T-cell (primary cell): Measurements from ENCODE around the gene SMARCC1. TPM values are rescaled to one million over a fixed set of nuclear protein-coding genes. Genes with fewer than 3 reads are reported as not detected.
"Not testable (repeated sequence)": the region's sequence is repeated elsewhere in the genome, so short reads cannot be mapped to it uniquely, and the experiment has no call there.

Experiments
- ATAC-seq, 4 experiments: fragments of 200-7000 bp in 3 of 4; fragments of 150-1000 bp in 1 of 4; cut with Tn5 transposase; replicated peaks in 1 of 4; 1 replicate in 3 of 4; 2 replicates in 1 of 4; pipeline ENCODE4 v1.10.0; 2021; ENCODE audit warnings: moderate library complexity in 3 of 4, mild to moderate bottlenecking in 2 of 4, moderate number of reproducible peaks in 1 of 4
- CTCF ChIA-PET, 2 donors: fragments of 300-600 bp; sonication (Branson Sonifier 250); formaldehyde crosslinking; loops; one replicate each; lab custom pipeline; 2022; ENCODE audit warnings: antibody characterized with exemption in 2 of 2; lab: Charles Lee
- POLR2A ChIA-PET, 2 donors: fragments of 300-600 bp; sonication (Branson Sonifier 250); formaldehyde crosslinking; loops; one replicate each; lab custom pipeline; 2022; ENCODE audit warnings: antibody characterized with exemption in 2 of 2; lab: Charles Lee
- DNase-seq, 35 experiments: peaks; one replicate each; pipeline versions ENCODE4 v3.0.0 to v3.0.0-alpha.2; 2013 to 2023
- H3K27ac ChIP-seq: one replicate; pipeline ENCODE4 v1.5.1; 2013; ENCODE audit warnings: low read length
- H3K27me3 ChIP-seq, 2 experiments: replicated peaks in 1 of 2; 1 replicate in 1 of 2; 2 replicates in 1 of 2; pipeline versions ENCODE4 v1.6.1 to v1.7.0; 2013; ENCODE audit warnings: low read length in 1 of 2, mixed read lengths in 1 of 2; ENCODE audit not compliant: control insufficient read depth in 2 of 2, insufficient read depth in 2 of 2; ENCODE audit errors: extremely low read depth in 1 of 2
- H3K36me3 ChIP-seq, 2 donors: 1 replicate in 1 of 2; 2 replicates in 1 of 2; pipeline versions ENCODE4 v1.6.1 to v1.7.0; 2013; ENCODE audit warnings: low read length in 1 of 2; ENCODE audit not compliant: control insufficient read depth in 2 of 2, insufficient read depth in 1 of 2; ENCODE audit errors: extremely low read depth in 1 of 2
- H3K4me1 ChIP-seq, 2 experiments: 1 replicate in 1 of 2; 2 replicates in 1 of 2; pipeline versions ENCODE4 v1.6.1 to v1.7.0; 2013; ENCODE audit warnings: low read length in 2 of 2, mixed read lengths in 1 of 2; ENCODE audit not compliant: insufficient read depth in 2 of 2, control insufficient read depth in 1 of 2; ENCODE audit errors: extremely low read depth in 1 of 2
- H3K4me3 ChIP-seq, 2 donors: 1 replicate in 1 of 2; 2 replicates in 1 of 2; pipeline versions ENCODE4 v1.5.1 to v1.7.0; 2013; ENCODE audit warnings: mild to moderate bottlenecking in 2 of 2, low read length in 1 of 2, moderate library complexity in 1 of 2; ENCODE audit not compliant: control insufficient read depth in 1 of 2; ENCODE audit errors: extremely low read depth in 1 of 2
- H3K9me3 ChIP-seq: 2 replicates; pipeline ENCODE4 v1.7.0; 2013
- H3K27ac Mint-ChIP-seq, 2 donors: one replicate each; pipeline ENCODE4 v1.8.0; 2020 to 2021; ENCODE audit warnings: mild to moderate bottlenecking in 2 of 2, mixed read lengths in 2 of 2
- H3K27me3 Mint-ChIP-seq, 2 donors: one replicate each; pipeline ENCODE4 v1.8.0; 2021 to 2022; ENCODE audit warnings: mixed read lengths in 2 of 2
- H3K36me3 Mint-ChIP-seq: one replicate; pipeline ENCODE4 v1.8.0; 2021; ENCODE audit warnings: mixed read lengths
- H3K4me1 Mint-ChIP-seq, 3 donors: one replicate each; pipeline ENCODE4 v1.8.0; 2020 to 2022; ENCODE audit warnings: mixed read lengths in 3 of 3, mild to moderate bottlenecking in 1 of 3
- H3K4me3 Mint-ChIP-seq, 3 donors: one replicate each; pipeline ENCODE4 v1.8.0; 2020 to 2022; ENCODE audit warnings: mild to moderate bottlenecking in 3 of 3, mixed read lengths in 3 of 3, moderate library complexity in 3 of 3
- H3K9me3 Mint-ChIP-seq, 3 donors: one replicate each; pipeline ENCODE4 v1.8.0; 2020 to 2022; ENCODE audit warnings: mixed read lengths in 3 of 3
- WGBS: methylation state at CpG from one replicate; pipeline ENCODE4 v1.1.5; 2013; ENCODE audit warnings: missing lambda C conversion rate; ENCODE audit not compliant: insufficient coverage; 5-methylcytosine and 5-hydroxymethylcytosine counted together
- total RNA-seq, 35 experiments: library from RNA in 6 of 35; stranded (reverse) in 6 of 35; fragments of 120-200 nt in 1 of 35; gene quantifications; one replicate each; pipeline versions ENCODE4 v1.2.1 to v1.2.4 and lab custom pipeline; 2013 to 2026

The SMARCC1 gene
- total RNA-seq, 5 donors from 2014 or later (not counting 1 experiment from before 2014, with no cell fraction given): 88.9 to 99.3 (median 92.4) TPM

- H3K4me1 Mint-ChIP-seq, ATAC-seq, H3K27ac ChIP-seq, H3K4me3 Mint-ChIP-seq, DNase-seq, H3K4me1 ChIP-seq, H3K9me3 ChIP-seq, H3K4me3 ChIP-seq, H3K9me3 Mint-ChIP-seq, CTCF ChIA-PET, POLR2A ChIA-PET, H3K27me3 ChIP-seq, H3K27me3 Mint-ChIP-seq, H3K27ac Mint-ChIP-seq: not testable (repeated sequence)
- peaks cover 36% of the 10 kb centered on the region for H3K36me3 Mint-ChIP-seq
- 100% methylated on average over 2 of the region's 4 CpGs for WGBS
- H3K36me3 ChIP-seq: peaks cover 0 to 35% of the 10 kb centered on the region in 2 donors
Observed at GRCh38 chr3:47717448-47717847, 64.2 kb downstream of the SMARCC1 start.

- Histone ChIP-seq H3K27ac (no peak overlapping the region), H3K4me3 (no peak overlapping the region), H3K4me1 (no peaks in the 10 kb centered on the region), H3K27me3 (no peaks in the 10 kb centered on the region), H3K9me3 (no peaks in the 10 kb centered on the region), H3K36me3 (peaks cover 0 to 37% of the 10 kb centered on the region in 2 donors)
- DNase-seq (no peak), ATAC-seq (no peak)
- Mint-ChIP-seq H3K27me3 (no peaks in the 10 kb centered on the region), H3K36me3 (peaks cover 38% of the 10 kb centered on the region), H3K4me3 (no peak overlapping the region), H3K4me1 (peaks cover 3 to 9% (median 5%) of the 10 kb centered on the region in 3 donors), H3K27ac (peak overlapping the region in 1 of 2 donors; percentile 5), H3K9me3 (no peaks in the 10 kb centered on the region)
- ChIA-PET CTCF (interaction anchor here in 1 of 2 donors (0.7 kb wide), 1 partner anchor 584 kb away, joined by 3 read pairs; no protein-coding TSS in a partner anchor), POLR2A (no interaction called here)
- no CpG with 5 or more reads among the region's 1 CpG for WGBS
Observed at GRCh38 chr3:47716656-47717055, 65.0 kb downstream of the SMARCC1 start.

- Histone ChIP-seq H3K27me3 (no peaks in the 10 kb centered on the region), H3K4me1 (no peaks in the 10 kb centered on the region), H3K9me3 (no peaks in the 10 kb centered on the region), H3K27ac (no peak overlapping the region), H3K4me3 (no peak overlapping the region), H3K36me3 (peaks cover 0 to 45% of the 10 kb centered on the region in 2 donors)
- H3K4me3 Mint-ChIP-seq: no peak overlapping the region
- peak overlapping the region; percentile 3 to 25 for H3K27ac Mint-ChIP-seq
- ChIA-PET POLR2A (interaction anchor here (0.5 kb wide), 2 partner anchors 12 to 582 kb away, joined by 3 to 8 read pairs; no protein-coding TSS in a partner anchor), CTCF (no interaction called here)
- DNase-seq: no peak
- peaks cover 35% of the 10 kb centered on the region for H3K36me3 Mint-ChIP-seq
- peaks cover 3 to 6% (median 5%) of the 10 kb centered on the region in 3 donors for H3K4me1 Mint-ChIP-seq
- no peaks in the 10 kb centered on the region for H3K9me3 Mint-ChIP-seq
- no peak for ATAC-seq
- no peaks in the 10 kb centered on the region for H3K27me3 Mint-ChIP-seq
- WGBS: 75% methylated on average over 1 of the region's 4 CpGs
Observed at GRCh38 chr3:47715928-47716327, 65.8 kb downstream of the SMARCC1 start.

- no peaks in the 10 kb centered on the region for H3K4me1 ChIP-seq
- no peaks in the 10 kb centered on the region for H3K9me3 Mint-ChIP-seq
- no peak for DNase-seq
Observed at GRCh38 chr3:47714606-47715005, 67.1 kb downstream of the SMARCC1 start.

GRCh38 chr3:47713655-47714054 lies 68.0 kb downstream of the SMARCC1 start:
- Histone ChIP-seq H3K27me3 (no peaks in the 10 kb centered on the region), H3K36me3 (peaks cover 0 to 54% of the 10 kb centered on the region in 2 donors), H3K4me1 (no peaks in the 10 kb centered on the region), H3K4me3 (no peak overlapping the region), H3K27ac (no peak overlapping the region), H3K9me3 (no peaks in the 10 kb centered on the region)
- Mint-ChIP-seq H3K4me1 (peaks cover 3 to 6% (median 5%) of the 10 kb centered on the region in 3 donors), H3K27me3 (no peaks in the 10 kb centered on the region), H3K36me3 (peaks cover 47% of the 10 kb centered on the region), H3K9me3 (no peaks in the 10 kb centered on the region), H3K4me3 (no peak overlapping the region), H3K27ac (no peak overlapping the region)
- ChIA-PET POLR2A (no interaction called here), CTCF (interaction anchor here in 1 of 2 donors (0.6 kb wide), 1 partner anchor 15 kb away, joined by 3 read pairs; no protein-coding TSS in a partner anchor)
- ATAC-seq: no peak
- DNase-seq: no peak
- no CpG with 5 or more reads among the region's 2 CpGs for WGBS

More at GRCh38 chr3:47714606-47715005, 67.1 kb downstream of the SMARCC1 start:
- Histone ChIP-seq H3K27ac (no peak overlapping the region), H3K4me3 (no peak overlapping the region), H3K27me3 (no peaks in the 10 kb centered on the region), H3K9me3 (no peaks in the 10 kb centered on the region), H3K36me3 (peaks cover 0 to 50% of the 10 kb centered on the region in 2 donors)
- H3K36me3 Mint-ChIP-seq: peaks cover 41% of the 10 kb centered on the region
- CTCF ChIA-PET: interaction anchor here in 1 of 2 donors (0.7 kb wide), 1 partner anchor 280 kb away, joined by 4 read pairs; no protein-coding TSS in a partner anchor
- H3K4me1 Mint-ChIP-seq: peaks cover 3 to 6% (median 5%) of the 10 kb centered on the region in 3 donors
- POLR2A ChIA-PET: no interaction called here
- no peak for ATAC-seq
- H3K27ac Mint-ChIP-seq: no peak overlapping the region
- H3K4me3 Mint-ChIP-seq: no peak overlapping the region
- WGBS: 100% methylated on average over 5 of the region's 6 CpGs
- H3K27me3 Mint-ChIP-seq: no peaks in the 10 kb centered on the region

GRCh38 chr3:47712398-47712797 lies 69.3 kb downstream of the SMARCC1 start:
- Histone ChIP-seq H3K27me3 (no peaks in the 10 kb centered on the region), H3K9me3 (no peaks in the 10 kb centered on the region), H3K27ac (no peak overlapping the region), H3K36me3 (peaks cover 0 to 56% of the 10 kb centered on the region in 2 donors), H3K4me3 (no peak overlapping the region), H3K4me1 (no peaks in the 10 kb centered on the region)
- CTCF ChIA-PET: interaction anchor here in 1 of 2 donors (0.6 kb wide), 1 partner anchor 87 kb away, joined by 3 read pairs; no protein-coding TSS in a partner anchor
- WGBS: no CpG with 5 or more reads among the region's 2 CpGs
- Mint-ChIP-seq H3K27me3 (no peaks in the 10 kb centered on the region), H3K9me3 (no peaks in the 10 kb centered on the region), H3K36me3 (peaks cover 51% of the 10 kb centered on the region), H3K4me1 (peaks cover 3 to 6% (median 5%) of the 10 kb centered on the region in 3 donors), H3K27ac (peak overlapping the region; percentile 22 to 66), H3K4me3 (no peak overlapping the region)
- no peak for DNase-seq
- no peak for ATAC-seq
- POLR2A ChIA-PET: interaction anchor here in 1 of 2 donors (0.5 kb wide), 1 partner anchor 28 kb away, joined by 4 read pairs; no protein-coding TSS in a partner anchor
